ENCODE measurements around the gene EXOC2.

The EXOC2 gene

DNA sequence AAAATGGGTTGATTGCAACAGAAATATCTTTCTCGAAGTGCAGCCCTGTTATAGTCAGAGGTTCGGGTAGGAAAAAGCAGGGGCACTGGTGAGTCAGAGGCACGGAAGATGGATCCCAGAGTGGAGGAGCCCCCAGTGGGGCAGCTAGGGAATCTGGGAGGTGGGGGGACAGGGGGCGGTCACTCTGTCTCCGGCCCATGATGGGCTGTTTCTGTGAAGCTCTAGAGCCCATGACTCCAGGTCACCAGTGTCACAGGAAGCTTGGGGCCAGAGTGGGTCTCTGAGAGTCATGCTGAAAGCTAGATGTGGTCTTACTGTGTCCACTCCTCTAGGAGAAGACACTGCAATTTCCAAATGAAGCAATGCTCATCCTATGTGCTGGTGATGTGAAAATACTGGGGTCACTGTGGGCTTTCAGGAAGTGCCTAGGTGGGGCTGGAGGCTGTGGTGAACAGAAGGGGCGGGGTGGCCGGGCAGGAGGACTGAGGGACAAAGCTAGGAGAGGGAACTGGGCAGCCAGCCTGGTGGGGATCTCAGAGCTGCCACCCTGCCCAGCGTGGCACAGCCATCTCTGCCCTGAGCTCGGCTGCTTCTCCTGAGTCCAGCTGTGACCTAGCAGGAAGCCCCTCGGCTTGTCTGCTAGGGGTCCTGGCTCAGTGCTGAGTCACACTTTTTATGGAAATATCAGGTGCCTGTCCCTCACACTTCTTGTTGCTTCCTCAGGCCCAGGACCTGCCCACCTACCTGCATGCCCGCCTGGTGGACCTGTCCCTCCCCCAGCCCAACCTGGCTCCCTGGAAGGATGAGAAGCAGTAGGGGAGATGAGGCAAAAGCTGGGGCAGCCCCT lies 247.1 kb downstream of the EXOC2 start:
- no peak for DNase-seq (ENCODE audit: low read depth)

DNA sequence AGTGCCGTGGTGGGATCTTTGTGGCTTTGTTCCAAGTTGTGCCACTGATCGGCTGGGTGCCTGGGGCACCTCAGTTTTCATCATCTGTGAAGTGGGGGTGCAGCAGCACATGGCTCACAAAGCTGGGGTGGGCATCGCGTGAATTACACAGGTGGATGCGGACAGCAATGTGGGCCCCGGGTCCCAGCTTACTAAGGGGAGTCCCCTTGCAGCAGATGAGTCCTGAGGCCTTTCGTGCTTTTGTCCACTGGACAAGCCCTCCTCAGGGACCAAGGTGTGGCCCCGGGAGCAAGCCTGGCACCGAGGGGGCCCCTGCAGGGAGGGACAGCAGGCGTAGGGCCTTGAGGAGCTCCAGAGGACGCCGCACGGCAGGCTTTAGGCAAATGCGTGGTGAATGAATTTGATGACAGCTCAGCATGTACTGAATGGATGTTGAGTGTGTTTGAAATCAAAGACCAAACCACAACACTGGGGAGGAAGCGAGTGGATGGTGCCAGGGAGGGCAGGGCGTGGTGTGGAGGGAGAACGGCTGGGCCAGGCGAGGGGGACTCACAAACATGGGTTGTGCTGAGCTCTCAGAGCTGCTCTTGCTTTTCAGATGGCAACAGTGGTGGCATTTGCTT lies 248.2 kb downstream of the EXOC2 start:
- DNase-seq (ENCODE audit: low read depth): no peak

DNA sequence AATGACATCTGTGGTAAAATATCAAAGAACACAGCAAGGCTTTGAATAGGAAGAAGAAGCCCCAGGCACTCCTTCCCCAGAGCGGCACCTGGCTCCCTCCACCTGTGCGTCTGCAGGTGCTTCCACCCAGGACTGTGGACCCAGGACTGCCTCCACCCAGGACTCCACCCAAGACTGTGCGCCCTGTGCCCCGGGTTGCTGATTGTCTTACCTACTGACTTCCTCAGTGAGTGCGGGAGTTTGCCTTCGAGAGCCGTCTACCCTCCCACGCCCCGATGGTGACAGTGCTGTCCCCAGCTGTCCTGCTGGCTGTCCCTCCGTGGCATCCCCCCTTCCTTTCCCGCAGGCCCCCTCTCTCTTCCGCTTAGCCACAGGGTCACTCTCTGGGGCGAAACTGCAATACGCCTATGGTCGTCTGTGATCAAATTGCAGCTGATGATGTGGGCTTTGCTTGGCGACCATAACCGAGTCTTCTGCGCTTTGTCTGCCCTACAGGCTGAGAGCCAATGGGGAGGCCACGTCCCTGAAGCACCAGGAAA lies 249.2 kb downstream of the EXOC2 start:
- no peak for DNase-seq (ENCODE audit: low read depth)

DNA sequence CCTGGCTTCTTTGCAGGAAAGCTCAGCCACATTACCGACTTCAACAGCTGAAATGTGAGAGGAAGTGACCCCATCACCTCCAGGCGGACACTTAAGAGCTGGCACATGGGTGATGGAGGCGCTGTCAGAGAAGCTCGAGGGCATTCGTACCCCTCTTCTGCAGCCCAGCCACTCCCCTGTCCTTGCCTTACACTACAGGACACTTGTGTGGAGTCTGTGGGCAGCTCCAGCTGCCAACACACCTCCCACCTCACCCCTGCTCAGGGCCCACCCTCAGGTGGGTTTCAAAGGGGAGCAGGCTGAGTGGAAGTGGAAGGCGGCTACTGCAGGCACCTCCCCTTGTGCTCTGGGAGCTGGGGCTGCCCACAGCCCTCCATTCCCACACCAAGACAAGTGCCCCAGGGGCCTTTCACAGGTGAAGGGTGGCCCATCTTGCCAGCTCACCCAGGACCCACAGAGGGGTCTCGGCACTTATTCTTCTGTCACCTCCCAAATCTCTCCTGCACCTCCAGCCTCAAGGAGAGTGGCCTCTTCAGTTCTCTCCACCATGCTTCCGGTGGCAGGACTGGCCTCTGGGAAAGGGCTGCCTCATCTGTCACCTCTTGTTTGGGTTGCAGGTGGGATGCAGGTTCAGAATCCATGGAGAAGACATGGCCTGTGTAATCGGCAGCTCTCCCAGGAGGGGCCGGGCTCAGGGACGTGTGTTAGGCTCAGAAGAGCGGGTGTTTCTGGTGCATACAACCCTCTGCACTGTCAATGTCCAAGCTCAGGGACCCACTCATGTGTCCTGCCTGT lies 251.6 kb downstream of the EXOC2 start:
- no peak for DNase-seq (ENCODE audit: low read depth)

DNA sequence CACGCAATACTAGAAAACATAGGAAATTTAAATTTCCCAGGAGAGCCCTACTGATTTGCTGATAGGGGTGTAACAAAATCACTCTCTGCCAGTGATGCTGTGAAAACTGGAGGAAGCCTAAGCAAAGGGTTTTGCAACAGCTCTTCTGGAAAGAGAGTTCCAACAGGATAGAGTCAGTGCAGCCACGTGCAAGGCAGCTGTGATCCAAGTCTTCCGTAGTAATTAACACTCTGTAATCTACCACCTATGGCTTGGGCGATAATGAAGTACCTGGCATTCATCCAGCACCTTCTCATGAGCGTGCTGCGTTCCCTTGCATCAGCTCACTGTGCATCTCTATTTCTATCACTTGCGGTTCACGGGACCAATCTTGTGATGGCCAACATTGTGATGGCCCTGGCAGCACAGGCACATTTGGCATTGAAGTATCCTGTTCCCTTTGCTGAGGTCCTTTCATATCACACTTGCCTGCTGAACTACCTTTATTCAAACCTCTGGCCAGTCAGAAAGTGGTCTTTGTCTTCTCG lies 253.2 kb downstream of the EXOC2 start:
- no peak for DNase-seq (ENCODE audit: low read depth)

DNA sequence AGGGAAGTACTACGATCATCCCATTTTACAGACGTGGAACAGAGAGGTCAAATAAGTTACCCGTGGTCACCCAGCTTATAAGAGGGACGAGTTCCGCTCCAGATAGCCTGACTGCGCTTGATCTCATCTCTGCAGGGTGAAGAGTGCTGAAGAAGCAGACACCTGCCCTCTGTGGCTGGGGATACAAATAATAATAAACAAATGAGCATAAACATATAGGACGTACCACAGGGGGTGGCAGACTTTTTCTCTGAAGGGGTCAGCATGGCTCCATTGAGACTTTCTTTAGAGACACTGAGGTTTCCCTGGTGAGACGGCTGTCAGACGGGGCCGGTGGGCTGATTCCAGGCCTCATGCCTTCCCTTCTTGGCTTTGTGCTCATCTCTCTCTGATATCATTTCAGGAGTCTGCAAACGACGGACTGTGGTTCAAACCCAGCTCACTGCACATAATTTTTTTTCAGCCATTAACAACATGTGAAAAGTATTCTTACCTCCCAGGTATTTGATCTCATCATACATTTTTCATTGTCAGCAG lies 254.2 kb downstream of the EXOC2 start:
- no peak for DNase-seq (ENCODE audit: low read depth)

DNA sequence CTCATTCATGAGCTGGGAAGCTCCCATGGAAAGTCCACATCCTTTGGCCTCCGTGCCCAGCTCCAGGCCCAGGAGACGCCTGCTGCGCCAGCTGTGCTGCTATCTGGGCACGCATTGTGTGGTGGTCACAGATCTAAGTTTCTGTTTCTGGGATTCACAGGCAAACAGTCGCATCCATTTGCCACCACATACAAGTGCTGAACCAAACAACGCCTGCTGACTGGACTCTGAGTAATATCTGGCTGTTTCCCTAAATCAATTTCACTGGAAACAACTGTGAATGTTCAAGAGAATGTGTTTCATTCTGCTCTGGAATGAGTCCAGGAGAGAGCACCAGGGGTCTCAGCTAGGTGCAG lies 255.9 kb downstream of the EXOC2 start:
- no peak for DNase-seq (ENCODE audit: low read depth)

DNA sequence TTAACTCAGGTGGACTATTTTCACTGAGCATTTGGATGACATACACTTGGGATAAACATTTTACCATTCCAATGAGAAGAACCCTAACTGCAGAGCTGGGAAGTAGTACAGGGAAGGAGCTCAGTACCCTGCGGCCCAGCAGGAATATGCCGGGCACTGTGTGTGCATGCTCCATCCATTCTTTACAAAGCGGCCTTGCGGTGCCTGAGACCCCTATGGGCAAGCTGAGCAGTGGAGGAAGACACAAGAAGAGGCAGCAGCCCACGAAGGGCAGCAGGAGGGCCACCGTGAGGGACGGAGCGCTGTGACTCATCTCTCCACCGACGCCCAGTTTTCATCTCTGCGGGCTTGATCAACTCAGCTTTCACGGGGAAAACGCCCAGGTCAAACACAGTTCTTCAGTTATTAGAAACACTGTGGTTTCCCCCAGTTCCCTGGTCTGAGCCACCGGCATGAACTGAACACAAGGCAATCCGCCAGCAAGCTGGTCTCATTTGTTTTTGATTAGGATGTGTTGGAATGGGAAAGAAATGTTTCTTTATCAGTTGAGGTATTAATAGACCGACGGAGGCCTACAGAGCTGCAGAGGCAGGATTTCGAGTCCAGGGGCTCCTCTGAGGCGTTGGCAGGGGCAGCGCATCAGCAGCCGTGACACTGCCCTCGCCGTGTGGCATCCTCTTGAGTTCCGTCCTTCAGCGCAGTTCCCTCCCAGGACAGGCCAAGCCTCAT lies 256.5 kb downstream of the EXOC2 start:
- DNase-seq (ENCODE audit: low read depth): no peak

DNA sequence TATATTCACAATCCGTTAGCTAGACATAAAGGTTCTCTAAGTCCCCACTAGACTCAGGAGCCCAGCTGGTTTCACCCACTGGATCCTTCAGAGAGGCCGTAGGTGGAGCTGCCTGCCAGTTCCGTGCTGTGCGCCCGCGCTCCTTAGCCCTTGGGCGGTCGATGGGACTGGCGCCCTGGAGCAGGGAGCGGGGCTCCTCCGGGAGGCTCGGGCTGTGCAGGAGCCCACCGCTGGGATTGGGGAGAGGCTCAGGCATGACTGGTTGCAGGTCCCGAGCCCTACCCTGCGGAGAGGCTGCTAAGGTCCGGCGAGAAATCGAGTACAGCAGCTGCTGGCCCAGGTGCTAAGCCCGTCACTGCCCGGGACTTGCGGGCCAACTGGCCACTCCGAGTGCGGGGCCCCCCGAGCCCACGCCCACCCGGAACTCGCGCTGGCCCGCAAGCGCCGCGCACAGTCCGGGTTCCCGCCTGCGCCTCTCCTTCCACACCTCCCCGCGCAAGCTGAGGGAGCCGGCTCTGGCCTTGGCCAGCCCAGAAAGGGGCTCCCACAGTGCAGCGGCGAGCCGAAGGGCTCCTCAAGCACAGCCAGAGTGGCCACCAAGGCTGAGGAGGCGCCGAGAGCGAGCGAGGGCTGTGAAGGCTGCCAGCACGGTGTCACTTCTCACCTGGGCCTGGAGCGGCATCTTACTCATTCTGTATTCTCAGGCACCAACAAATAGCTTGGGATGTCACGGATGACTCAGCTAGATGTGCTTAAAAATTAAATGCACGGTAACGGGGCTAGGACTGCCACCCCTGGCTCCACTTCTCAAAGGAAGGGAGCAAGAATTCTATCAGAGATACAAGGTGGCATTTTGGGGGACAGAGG lies 257.3 kb downstream of the EXOC2 start:
- DNase-seq (ENCODE audit: low read depth): no peak
